GM21717 (cell line): ENCODE data around the gene DPP6.

Experiments
- ATAC-seq: cut with Tn5 transposase; IDR thresholded peaks from one replicate; pipeline ENCODE4 v1.9.1; 2021; ENCODE audit warnings: mild to moderate bottlenecking, moderate library complexity; ENCODE audit not compliant: unreplicated experiment

Gene DPP6

DNA sequence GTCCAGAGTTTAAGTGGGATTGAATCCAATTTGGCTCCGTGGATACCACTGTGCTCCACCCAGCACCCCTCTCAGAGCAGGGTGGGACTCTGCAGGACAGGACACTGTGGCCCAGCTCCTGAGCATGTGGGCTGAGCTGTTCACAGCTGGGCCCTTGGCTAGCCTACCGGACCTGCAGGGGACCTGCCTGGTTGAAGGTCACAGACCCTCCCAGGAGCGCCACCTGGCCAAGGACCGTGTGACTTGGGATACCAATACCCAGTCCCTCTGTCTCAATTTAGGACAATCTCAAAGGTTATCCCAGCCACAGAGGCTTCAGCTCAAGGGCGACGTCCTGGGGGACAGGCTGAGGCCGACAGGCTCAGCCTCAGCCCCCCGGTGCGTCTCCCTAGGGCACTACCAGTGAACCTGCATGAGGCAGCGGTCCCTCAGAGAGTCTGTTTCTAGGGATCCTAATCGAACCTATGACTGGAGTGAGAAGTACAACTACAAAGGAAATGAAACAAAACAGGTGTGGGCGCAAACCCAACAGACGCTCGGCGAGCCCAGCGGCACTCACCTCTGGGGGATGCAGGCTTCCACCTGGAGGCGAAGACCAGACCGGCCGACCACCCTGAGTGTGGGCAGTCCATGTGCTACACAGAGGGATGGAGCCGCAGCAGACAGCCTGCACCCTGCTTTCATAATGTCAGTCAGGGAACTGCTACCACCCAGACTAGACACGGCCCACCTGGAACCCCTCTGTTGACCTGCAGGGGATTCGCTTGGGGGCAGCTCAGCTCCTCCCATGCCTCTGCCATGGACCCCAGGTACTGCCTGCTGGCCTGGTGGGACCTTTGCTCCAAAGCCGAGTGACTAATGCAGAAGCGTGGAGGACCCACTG, 847.0 kb downstream of the DPP6 start:
- no peak for ATAC-seq

DNA sequence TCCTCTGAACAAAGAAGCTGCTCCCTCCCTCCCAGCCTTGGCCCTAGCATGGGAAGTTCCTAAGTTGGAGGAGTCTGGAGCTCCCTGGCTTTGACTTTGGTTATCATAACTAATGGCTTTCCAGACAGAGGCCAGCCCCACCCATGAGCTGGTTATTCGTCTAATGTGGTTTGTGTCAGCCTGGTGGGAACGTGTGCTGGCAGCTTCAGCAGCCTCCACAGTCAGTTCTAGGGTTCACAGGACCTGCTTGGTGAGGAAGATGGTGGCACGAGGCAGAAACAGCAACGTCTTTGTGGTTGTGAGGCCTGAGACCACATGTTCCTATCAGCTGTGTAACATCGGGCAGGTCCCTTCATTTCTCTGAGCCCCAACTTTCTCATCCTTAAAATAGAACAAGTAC, 847.7 kb downstream of the DPP6 start:
- no peak for ATAC-seq

DNA sequence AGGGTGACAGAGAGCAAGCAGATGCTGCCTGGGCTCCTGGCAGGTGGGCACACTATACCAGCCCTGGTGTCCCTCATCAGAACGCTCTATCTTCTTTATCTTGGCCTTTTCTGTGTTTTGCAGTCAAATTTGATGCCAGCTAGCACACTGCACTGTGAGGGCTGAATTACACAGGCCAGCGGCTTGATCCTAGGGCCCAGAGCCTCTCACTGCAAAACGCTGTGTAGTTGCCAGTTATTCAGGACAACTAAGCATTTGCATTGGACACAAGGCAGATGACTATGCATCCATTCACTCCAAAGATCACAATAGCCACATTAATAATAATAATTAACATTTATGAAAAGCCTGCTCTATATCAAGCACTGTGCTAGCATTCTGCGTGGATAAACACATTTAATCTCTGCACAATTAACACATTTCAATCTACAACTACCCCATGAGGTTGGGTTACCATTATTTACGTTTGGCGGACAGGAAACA, 850.4 kb downstream of the DPP6 start:
- no peak for ATAC-seq

DNA sequence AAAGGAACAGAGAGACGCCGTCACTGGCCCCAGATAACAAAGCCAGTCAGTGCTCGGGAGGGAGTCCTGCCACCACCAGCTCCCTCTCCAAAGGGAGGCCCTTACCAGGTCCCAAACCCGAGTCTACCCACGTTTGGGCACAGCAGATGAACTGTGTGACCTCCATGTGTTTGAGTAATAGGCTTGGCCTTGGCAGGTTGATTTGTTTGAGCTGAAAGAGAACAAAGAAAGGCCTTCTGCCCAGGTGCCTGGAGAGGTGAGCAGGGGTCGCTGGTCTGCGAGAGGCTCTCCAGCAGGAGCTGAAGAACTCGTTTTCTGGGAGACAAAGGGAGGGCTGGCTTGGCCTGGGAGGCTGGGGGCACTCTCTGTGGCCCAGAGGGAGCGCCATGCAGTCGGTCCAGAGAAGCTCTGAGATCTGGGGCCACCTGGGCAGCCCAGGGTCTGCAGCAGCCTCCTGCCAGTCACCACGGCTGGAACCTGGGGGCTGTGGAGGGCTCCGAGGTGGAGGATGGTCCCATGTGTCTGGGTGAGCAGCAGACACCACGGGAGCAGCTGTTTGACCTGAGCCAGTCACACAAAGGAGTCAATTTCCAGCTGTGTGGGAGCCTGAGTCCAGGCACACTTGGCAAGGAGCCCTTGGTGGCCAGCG, 851.0 kb downstream of the DPP6 start:
- ATAC-seq = no peak

DNA sequence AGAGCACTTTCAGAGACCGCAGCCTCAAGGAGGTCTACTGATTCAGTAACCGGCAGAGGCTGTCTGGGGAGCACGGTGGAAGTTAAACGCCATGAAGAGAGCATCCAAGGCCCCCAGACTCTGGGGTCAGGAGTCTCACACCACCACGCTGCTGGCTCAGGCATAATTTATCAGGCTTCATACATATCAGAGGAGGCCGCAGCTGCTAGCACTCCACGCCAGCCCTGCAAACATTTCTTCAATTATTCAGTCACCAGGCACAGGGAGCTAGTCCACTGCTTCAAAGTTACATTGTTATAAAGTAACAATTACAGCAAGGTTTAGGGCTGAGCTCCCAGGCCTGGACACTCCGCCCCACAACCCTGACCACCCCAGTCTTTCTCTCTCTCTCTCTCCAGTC, 852.9 kb downstream of the DPP6 start:
- no peak for ATAC-seq

DNA sequence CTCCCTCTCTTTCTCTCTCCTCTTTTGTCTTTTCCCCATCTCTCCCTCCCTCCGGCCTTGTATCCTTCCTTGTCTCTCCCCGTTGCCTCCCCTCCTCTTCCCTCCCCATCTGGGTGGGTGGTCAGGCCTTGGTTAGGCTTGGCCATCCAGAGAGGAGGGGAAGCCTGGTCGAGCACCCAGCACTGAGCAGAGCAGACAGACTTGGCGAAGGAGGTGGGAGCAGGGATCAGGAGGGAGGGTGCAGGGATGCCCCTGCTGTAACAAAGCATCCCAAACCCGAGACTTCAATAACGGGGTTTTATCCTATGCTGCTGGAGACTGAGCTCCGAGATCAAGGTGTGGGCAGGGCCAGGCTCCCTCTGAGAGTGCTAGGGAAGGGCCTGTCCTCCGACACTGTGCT, 853.4 kb downstream of the DPP6 start:
- no peak for ATAC-seq

DNA sequence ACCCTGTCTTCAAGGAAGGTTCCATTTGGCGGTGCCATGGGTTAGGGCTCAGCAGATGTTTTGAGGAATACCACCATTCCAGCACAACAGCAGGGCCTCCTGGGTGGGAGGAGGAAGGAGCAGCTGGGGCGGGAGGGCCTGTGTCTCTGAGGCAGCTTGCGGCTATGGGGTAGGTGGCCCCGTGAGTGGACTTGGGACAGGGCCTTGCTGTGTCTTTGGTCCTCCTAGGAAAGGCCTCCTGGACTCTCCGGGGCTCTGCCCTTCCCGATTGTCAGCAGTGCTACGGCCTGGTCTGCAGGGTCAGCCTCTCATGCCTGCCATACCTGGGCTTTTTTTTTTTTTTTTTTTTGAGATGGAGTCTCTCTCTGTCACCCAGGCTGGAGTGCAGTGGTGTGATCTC, 854.0 kb downstream of the DPP6 start:
- ATAC-seq = no peak

DNA sequence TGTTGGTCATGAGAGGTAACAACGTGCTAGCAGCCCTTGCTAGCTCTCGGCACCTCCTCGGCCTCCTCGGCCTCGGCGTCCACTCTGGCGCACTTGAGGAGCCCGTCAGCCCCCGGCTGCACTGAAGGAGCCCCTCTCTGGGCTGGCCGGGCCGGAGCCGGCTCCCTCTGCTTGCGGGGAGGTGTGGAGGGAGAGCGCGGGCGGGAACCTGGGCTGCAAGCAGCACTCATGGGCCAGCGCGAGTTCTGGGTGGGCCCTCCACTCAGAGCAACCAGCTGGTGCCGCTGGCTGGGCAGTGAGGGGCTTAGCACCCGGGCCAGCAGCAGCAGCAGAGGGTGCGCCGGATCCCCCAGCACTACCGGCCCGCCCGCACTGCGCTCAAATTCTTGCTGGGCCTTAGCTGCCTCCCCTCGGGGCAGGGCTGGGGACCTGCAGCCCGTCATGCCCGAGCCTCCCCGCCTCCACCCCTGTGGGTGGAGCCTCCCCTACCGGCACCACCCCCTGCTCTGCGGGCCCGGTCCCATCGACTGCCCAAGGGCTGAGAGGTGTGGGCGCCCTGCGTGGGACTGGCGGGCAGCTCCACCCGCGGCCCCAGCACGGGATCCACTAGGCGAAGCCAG, 854.6 kb downstream of the DPP6 start:
- no peak for ATAC-seq

DNA sequence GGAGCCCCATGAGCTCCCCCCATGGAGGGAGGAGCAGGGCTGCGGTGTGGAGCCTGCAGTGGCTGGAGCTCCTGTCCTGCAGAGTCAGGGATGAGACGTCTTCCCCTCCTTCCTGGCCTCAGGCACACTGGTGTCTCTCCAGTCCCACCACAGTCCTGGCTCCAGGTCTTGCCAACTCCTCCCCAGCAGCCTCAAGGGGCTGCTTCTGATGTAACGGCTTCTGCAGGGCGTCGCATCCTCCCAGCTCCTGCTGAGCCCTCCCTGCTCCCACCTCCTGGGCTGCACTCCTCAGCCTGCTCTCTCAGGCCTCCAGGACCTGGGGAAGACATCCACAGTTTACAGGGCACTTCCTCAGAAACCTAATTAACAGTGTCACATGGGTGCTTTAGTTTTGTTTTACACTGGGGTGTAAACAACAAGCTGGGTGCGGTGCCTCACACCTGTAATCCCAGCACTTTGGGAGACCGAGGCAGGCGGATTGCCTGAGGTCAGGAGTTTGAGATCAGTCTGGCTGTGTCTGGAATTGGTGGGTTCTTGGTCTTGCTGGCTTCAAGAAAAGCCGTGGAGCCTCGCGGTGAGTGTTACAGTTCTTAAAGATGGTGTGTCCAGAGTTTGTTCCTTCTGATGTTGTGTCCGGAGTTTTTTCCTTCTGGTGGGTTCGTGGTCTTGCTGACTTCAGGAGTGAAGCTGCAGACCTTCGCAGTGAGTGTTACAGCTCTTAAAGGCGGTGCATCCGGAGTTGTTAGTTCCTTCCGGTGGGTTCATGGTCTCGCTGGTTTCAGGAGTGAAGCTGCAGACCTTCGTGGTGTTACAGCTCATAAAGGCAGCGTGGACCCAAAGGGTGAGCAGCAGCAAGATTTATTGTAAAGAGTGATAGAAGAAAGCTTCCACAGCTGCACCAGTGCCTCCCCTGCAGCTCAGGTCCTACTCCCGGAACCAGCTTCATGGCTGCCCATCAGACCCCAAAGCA, 855.7 kb downstream of the DPP6 start:
- ATAC-seq = no peak

DNA sequence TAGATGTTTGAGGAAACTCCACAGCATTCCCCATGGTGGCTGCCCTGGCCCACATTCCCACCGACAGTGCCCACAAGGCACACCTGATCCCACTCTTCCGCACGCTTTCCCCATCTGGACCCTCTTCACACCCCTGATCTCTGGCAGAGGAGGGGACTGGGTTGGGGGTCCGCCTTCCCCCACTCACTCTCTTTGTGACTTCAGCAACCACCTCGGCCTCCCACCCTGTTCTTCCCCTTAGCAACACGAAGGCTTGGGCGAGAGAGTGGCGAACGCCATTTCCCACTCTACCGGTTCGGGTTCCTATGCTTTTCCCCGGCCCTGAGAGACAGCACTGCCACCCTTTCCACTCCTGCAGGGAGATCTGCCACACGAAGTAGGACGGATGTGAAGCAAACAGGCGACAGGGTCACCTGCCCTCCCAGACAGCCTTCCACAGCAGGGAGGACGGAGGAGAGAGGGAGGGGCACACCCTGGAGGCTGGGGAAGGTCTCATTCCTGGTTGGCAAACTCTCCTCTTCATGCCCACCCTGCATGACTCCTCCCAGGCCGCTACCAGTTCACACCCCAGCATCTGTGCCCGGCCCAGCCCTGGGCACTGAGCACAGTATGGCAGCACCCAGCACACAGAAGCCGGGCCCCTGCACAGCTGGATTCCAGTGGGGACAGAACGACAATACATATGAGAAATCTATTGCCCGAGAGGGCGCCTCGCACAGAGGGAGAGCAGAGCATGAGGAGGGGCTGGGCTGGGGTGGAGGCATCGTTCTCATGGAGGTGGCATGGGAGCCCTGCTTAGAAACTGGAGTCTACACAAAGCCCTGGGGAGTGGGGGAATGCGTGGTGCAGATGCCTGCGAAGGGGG, 857.3 kb downstream of the DPP6 start:
- ATAC-seq = no peak

DNA sequence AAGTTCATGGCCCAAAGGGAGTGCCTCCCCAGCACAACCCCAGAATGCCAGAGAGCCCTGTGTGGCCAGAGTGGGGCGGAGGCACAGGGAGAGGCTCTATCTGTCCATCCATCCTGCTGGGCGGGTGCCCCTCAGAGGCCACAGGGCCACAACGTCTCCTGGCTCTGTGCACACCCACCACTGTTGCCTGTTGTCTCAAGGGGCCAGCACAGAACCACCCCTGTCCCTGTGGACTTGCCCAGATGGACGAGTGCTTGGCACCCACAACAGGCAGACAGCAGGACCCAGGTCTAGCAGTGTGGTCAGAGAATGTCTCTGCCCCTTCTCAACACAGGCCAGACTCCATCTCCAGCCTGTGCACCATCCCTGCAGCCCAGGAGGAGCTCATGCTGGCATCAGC, 857.9 kb downstream of the DPP6 start:
- ATAC-seq = no peak

DNA sequence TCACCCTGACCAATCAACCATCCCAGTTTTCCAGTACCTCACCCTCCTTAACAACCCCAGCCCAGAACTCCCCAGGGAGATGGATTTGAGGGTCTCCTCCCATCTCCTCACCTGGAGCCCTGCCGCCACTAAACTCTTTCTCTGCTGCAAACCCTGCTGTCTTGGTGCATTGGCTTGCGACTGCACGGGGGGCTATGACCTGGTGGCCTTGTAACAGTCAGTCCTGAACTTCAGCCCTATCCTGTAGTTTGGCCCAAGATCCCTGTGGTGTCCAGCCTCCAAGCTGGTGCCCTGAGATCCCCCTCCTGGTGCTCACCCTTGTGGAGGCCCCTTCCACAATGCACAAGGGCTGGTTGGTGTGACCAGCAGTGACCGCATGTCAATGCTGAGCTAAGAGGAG, 858.8 kb downstream of the DPP6 start:
- ATAC-seq = no peak

DNA sequence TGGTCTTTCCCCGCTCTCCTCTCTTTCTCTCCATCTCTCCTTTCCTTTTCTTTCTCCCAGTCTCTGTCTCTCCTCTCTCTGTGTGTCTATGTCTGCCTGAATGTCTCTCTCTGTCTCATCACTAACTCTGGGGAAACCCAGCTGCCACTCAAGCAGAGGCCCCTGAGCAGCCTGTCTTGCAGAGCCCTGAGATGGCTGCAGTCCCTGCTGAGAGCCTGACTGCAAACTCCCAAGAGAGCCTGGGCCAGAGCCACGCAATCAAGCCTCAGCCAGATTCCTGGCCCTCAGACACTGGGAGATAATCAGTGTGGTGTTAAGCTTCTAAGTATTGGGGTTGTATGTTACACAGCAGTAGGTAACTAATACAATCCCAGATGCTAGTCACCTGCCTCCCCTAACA, 859.2 kb downstream of the DPP6 start:
- no peak for ATAC-seq

DNA sequence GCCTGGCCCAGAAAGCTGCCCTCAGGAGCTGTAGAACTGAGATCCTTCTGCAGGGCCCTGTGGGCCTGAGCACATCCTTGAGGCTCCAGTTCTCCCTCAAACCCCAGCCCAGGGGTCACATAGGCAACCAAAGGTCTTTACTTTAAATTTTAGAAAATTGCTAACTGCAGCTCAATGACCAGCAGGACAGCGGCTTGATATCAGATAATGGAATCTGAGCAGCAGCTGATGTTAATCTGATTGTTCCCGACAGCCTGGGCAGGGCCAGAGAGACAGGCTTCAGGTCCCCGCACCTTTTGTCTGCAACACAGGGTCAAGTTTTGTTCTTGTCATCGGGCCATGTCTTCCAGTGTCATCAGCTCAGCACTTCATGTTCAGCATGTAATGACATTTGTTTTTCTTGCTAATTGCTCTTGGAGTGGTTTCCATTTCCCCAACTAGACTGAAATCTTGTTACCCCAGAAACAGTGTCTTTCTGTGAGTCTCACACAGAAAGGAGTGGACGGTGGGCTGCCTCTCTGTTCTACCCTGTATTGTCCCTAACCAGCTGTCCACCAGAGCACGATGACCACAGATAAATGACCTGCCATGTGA, 859.8 kb downstream of the DPP6 start:
- no peak for ATAC-seq

DNA sequence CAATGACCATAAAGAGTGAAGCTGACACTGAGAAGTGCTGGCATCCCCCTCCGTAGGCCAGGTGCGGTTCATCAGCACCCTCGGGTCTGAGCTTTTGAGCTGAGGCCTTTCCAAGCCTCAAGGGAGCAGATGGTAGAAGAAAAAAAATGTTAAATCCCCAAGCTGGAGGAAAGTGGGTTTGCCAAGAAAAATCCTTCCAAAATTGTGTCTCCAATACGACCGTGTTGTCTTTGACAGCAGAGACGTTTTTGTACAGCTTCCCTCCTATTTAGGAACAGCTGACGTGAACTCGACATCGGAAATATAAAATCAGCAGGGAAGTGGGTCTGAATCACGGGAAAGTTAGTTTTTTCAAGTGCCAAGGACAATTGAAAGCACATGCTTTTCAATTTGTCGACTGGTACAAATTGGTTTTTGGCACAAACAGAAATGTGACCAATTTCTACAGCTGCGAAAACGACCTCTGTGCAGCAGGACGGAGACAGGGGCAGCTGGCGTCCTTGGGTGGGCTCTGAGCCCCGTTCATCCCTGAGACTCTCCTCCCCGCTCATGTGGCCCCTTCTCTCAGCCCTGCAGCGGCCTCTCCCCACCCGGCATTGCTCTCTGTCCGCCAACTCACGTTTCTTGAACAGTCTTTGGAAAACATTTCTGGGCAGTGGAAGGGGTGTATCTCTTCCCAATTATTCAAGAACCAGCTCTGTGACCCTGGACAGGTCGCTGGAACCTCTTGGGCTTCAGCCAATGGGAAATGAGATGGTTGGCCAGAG, 860.9 kb downstream of the DPP6 start:
- no peak for ATAC-seq

DNA sequence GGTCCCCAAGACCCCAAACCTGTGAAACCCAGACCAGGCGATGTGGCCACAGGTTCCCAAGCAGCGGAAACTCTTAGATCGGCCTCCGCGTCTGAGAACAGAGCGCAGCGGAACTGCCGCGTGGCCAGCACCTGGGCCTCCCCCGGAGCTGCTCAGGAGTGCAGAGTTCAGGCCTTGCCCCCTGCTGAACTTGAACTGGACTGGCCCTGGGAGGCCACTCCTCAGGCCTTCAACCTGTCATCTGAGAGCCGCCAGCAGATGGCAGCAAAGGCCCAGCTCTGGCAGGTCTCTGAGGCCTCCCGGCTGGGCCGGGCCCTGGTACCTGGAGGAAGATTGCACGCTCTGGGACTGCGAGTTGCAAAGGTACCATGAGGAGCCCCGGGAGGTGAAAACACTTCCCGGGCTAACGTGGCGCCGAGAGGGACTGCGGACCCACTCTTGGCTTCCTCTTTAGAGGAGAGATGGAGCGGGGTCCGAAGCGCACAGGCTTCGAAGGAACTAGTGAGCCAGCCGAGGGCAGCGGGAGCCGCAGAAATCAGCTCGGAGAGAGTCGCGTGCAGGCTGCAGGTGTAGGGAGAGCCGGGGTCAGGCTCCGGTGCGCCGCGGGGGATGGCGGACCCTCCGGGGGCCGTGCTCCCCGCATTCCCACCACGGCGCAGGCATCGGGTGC, 861.6 kb downstream of the DPP6 start:
- ATAC-seq = peak; percentile 96

DNA sequence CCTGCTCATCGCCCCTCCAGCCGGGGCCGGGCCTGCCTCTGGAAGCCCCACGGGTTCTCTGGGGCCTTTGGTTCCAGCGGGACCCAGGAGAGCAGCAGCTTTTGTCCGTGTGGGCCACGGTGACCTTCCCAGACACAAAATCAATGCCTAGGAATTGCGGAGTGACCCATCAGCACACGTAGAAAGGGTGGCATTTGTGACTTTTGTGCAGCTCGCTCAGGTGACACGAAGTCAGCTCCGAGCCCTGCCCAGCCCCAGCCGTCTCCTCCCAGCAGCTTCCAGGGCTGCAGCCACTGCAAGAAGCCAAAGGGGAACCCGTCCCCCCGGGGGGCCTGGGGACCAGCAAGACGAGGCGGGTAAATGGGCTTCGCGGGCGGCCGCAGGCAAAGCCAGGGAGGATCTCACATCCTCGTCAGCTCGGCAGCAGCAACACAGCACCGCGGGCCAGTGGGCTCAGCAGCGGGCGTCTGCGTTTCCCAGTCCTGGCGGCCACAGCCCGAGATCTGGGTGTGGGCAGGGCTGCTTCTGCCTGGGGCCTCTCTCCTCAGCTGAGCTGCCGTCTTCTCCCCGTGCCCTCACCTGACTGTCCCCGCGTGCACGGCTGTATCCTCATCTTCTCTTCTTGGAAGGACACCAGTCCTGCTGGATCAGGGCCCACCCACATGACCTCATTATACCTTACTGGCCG, 862.3 kb downstream of the DPP6 start:
- peak; percentile 8 for ATAC-seq

DNA sequence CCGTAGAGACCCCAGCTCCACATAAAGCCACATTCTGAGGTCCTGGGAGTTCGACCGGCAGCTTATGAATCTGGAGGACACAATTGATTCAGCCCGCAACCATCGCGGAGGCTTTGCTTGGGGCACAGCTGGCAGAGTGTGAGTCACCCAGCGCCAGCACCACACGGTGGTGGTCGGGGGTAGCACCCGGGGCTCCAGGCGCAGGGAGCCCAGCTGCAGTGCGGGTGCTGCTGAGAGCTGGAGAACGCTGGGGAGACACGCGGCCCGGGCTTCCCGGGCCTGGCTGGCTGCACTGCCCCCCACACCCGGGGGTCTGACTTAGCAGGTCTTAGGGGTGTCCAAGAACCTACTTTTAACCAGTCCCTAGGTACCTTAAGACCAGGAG, 862.8 kb downstream of the DPP6 start:
- no peak for ATAC-seq
